ENCODE data around the gene ASTL. TPM values are rescaled to one million over a fixed set of nuclear protein-coding genes. Genes with fewer than 3 reads are reported as not detected.

The ASTL gene
- polyA plus RNA-seq, 3 donors from 2014 or later: not detected

- no peak overlapping the region for H3K4me3 Mint-ChIP-seq
- peaks cover 0 to 7% (median 4%) of the 10 kb centered on the region in 3 donors for H3K36me3 Mint-ChIP-seq
- DNase-seq: no peak
- no peaks in the 10 kb centered on the region for H3K27me3 Mint-ChIP-seq (ENCODE audit: low read depth in 3 of 3)
- H3K9me3 Mint-ChIP-seq: peaks cover 3 to 13% (median 6%) of the 10 kb centered on the region in 6 donors
- peak overlapping the region in 1 of 6 donors; percentile 22 for H3K27ac Mint-ChIP-seq
- H3K4me1 Mint-ChIP-seq: no peaks in the 10 kb centered on the region
These were observed 31.2 kb downstream of the ASTL start for GRCh38 chr2:96106991-96107707.

- peaks cover 0 to 7% (median 4%) of the 10 kb centered on the region in 3 donors for H3K36me3 Mint-ChIP-seq
- H3K4me3 Mint-ChIP-seq: no peak overlapping the region
- peaks cover 3 to 13% (median 6%) of the 10 kb centered on the region in 6 donors for H3K9me3 Mint-ChIP-seq
- no peak for DNase-seq
- no peaks in the 10 kb centered on the region for H3K4me1 Mint-ChIP-seq
- no peak overlapping the region for H3K27ac Mint-ChIP-seq
- no peaks in the 10 kb centered on the region for H3K27me3 Mint-ChIP-seq (ENCODE audit: low read depth in 3 of 3)
These were observed 32.1 kb downstream of the ASTL start for GRCh38 chr2:96105994-96106715.

DNA sequence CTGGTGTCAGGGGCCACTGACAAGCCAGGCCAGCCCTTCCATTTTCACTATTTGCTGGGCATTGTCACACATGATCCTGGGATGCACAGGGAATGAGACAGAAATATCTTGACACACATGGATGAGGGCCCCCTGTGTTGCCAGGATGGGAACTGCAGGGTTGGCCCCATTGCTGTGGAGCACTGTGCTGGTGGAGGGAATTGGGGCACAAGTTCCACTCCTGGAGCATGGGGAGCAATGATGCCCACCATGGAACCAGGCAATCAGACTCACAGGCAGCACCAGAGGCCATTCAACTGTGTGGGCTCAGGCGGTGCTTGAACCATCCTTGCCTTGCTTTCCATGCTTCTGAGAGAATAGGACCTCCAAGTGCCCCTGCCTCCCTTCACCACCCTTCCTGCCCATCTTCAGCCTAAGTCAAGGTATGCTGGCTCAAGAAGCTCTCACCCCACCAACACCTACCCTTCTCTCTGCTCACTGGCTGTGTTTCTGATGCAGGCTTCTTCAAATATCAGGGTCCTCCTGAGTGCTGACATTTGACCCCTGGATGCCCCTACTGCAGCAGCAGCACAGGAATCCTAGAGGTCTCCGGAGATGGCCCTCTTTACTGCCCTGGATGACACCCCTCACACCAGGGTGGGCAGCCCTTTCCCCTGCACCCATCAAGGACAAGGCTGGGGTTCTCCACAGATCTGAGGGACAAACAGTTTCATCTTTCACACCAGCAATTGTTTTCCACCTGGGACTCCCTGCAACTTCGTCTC is 33.0 kb downstream of the ASTL start:
- H3K36me3 Mint-ChIP-seq: peaks cover 0 to 7% (median 4%) of the 10 kb centered on the region in 3 donors
- no peak for DNase-seq
- no peak overlapping the region for H3K4me3 Mint-ChIP-seq
- H3K27me3 Mint-ChIP-seq (ENCODE audit: low read depth in 3 of 3): no peaks in the 10 kb centered on the region
- no peaks in the 10 kb centered on the region for H3K4me1 Mint-ChIP-seq
- H3K27ac Mint-ChIP-seq: no peak overlapping the region
- H3K9me3 Mint-ChIP-seq: peaks cover 3 to 13% (median 6%) of the 10 kb centered on the region in 6 donors

- no peak overlapping the region for H3K4me3 Mint-ChIP-seq
- H3K9me3 Mint-ChIP-seq: peaks cover 3 to 13% (median 6%) of the 10 kb centered on the region in 6 donors
- no peaks in the 10 kb centered on the region for H3K27me3 Mint-ChIP-seq (ENCODE audit: low read depth in 3 of 3)
- no peak overlapping the region for H3K27ac Mint-ChIP-seq
- DNase-seq: no peak
- H3K4me1 Mint-ChIP-seq: no peaks in the 10 kb centered on the region
- H3K36me3 Mint-ChIP-seq: peaks cover 0 to 7% (median 4%) of the 10 kb centered on the region in 3 donors
These were observed 33.8 kb downstream of the ASTL start for GRCh38 chr2:96104487-96104861.

DNA sequence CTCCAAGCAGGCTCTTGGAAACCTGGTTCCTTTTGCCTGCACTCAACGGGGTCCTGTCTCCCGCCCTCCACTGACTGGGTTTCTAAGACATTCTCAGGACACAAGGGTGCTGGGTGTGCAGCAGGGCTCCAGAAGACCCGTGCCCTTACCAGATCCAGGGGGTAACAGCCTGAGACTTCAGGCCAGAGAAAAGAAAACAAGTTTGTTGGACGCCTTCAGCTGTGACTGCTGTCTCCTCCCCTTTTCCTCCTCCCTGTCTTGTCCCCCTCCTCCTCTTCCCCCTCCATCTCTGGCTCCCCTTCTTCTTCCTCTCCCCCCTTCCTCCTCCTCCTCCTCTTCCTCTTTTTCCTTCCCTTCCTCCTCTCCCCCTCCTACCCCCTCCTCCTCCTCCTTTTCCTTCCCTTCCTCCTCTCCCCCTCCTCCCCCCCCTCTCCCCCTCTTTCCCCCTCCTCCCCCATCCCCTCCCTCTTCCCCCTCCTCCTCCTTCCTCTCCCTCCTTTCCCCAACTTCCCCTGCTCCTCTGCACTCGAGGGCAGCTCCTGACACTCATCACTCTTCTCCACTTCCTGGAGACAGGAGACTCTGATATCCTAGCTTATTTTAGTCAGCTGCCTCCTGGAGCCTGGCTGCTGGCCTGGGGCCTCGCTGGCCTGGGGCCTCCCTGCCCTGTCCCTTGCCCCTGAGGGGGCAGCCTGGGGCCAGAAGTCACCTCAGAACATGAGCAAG is 34.4 kb downstream of the ASTL start:
- Mint-ChIP-seq H3K4me1 (no peaks in the 10 kb centered on the region), H3K9me3 (peaks cover 3 to 13% (median 6%) of the 10 kb centered on the region in 6 donors), H3K27ac (no peak overlapping the region), H3K4me3 (no peak overlapping the region), H3K27me3 (ENCODE audit: low read depth in 3 of 3) (no peaks in the 10 kb centered on the region), H3K36me3 (peaks cover 0 to 7% (median 4%) of the 10 kb centered on the region in 3 donors)
- DNase-seq: no peak

GRCh38 chr2:96103187-96103601 is 35.1 kb downstream of the ASTL start:
- peaks cover 3 to 13% (median 6%) of the 10 kb centered on the region in 6 donors for H3K9me3 Mint-ChIP-seq
- DNase-seq: no peak
- H3K27me3 Mint-ChIP-seq (ENCODE audit: low read depth in 3 of 3): no peaks in the 10 kb centered on the region
- peaks cover 0 to 7% (median 4%) of the 10 kb centered on the region in 3 donors for H3K36me3 Mint-ChIP-seq
- no peaks in the 10 kb centered on the region for H3K4me1 Mint-ChIP-seq
- no peak overlapping the region for H3K4me3 Mint-ChIP-seq
- no peak overlapping the region for H3K27ac Mint-ChIP-seq

DNA sequence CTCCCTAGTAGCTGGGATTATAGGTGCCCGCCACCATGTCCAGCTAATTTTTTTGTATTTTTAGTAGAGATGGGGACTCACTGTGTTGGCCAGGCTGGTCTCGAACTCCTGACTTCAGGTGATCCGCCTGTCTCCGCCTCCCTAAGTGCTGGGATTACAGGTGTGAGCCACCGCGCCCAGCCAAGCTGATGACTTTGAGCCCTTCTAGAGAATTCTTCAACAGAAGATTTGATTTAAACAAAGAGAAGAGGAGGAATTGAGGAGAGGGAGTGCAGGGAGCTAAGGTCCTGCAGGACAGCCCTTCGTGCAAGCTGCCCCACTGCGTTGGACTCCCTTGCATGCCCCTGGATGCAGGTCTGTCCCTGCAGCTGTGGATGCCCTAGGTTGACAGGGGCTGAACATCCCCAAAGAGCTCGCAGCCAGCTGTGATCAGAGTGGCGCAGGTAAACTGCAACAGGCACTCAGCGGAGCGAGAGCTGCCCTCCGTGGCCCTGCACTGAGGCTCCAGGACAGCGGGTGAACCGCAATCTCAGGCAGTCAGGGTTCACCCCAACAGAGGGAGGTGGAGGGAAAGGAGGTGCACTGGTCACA is 35.6 kb downstream of the ASTL start:
- no peaks in the 10 kb centered on the region for H3K4me1 Mint-ChIP-seq

DNA sequence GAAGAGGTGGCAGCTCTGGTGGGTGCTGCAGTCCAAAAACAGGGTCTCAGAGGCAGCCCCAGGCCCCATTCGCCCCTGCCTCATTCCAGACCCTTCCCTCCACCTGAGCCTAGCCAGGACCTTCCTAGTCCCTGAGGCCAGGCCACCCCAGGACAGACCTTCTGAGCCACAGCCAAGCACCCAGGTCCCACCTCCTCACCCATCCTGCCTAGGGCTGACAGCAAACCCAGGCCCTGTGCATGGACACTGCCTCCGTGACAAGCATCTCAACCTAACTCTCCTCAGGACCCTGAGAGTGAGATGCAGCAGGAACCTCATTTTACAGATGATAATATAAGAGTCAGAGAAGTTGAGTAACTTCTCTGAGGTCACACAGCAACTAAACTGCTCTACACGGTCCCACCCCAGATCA is 37.4 kb downstream of the ASTL start:
- no peaks in the 10 kb centered on the region for H3K27me3 Mint-ChIP-seq (ENCODE audit: low read depth in 3 of 3)
- no peak overlapping the region for H3K27ac Mint-ChIP-seq
- peaks cover 3 to 9% (median 6%) of the 10 kb centered on the region in 6 donors for H3K9me3 Mint-ChIP-seq
- DNase-seq: no peak
- peaks cover 0 to 7% (median 4%) of the 10 kb centered on the region in 3 donors for H3K36me3 Mint-ChIP-seq
- no peak overlapping the region for H3K4me3 Mint-ChIP-seq
- no peaks in the 10 kb centered on the region for H3K4me1 Mint-ChIP-seq

More for the DNA sequence above, 35.6 kb downstream of the ASTL start:
- Mint-ChIP-seq H3K9me3 (peaks cover 3 to 13% (median 6%) of the 10 kb centered on the region in 6 donors), H3K27ac (no peak overlapping the region), H3K27me3 (ENCODE audit: low read depth in 3 of 3) (no peaks in the 10 kb centered on the region), H3K4me3 (no peak overlapping the region), H3K36me3 (peaks cover 0 to 7% (median 4%) of the 10 kb centered on the region in 3 donors)
- no peak for DNase-seq

- H3K4me1 Mint-ChIP-seq: no peaks in the 10 kb centered on the region
- H3K27me3 Mint-ChIP-seq (ENCODE audit: low read depth in 3 of 3): no peaks in the 10 kb centered on the region
- no peak overlapping the region for H3K4me3 Mint-ChIP-seq
- H3K9me3 Mint-ChIP-seq: peaks cover 0 to 2% (median 1%) of the 10 kb centered on the region in 6 donors
- peak overlapping the region in 2 of 6 donors; percentile 45 to 76 for H3K27ac Mint-ChIP-seq
- DNase-seq: no peak
- no peaks in the 10 kb centered on the region for H3K36me3 Mint-ChIP-seq
These were observed 38.2 kb downstream of the ASTL start for GRCh38 chr2:96099861-96100798.

- Mint-ChIP-seq H3K4me3 (no peak overlapping the region), H3K27ac (no peak overlapping the region)
These were observed 39.3 kb downstream of the ASTL start for GRCh38 chr2:96098900-96099590.

DNA sequence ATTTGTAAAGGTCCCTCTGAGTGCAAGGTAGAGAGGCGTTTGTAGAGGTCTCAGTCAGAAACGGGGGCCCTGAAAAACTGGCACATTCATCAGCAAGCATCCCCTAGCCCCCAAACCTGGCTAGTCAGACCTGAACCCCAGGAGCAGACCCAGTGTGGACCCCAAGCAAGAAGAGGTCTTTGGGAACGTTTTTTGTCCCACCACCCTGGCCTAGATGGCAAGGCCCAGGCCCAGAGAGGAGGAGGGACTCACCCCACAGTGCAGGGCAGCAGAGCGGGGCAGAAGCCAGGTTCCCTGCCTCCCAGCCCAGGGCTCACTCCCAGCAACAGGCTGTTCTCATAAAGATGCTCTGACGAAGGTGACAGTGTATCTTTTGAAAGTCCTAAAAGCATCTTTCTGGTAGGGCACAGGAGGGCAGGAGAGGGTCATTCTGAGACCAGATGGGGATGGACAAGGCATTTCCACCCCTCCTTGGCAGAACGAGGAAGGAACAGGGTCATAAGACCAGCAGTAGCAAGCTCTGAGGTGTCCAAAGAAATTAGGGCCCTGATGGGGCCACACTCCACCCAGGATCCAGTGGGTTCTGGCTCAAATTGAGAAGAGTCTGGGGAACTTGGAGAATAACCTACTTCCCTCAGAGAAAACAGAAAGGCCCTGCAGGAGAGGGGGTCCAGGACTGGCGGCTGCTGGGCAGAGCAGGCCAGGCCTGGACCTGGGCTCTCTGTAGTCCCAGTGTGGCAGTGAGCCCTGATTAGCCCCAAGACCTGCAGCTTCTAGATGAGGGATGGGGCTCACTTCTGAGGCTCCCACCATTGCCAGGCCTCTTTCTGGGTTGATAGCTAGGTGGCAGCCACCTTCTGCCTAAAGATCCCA is 40.1 kb downstream of the ASTL start:
- Mint-ChIP-seq H3K9me3 (no peaks in the 10 kb centered on the region), H3K36me3 (no peaks in the 10 kb centered on the region), H3K27me3 (ENCODE audit: low read depth in 3 of 3) (peaks cover 0 to 3% (median 0%) of the 10 kb centered on the region in 3 donors), H3K4me1 (no peaks in the 10 kb centered on the region), H3K4me3 (no peak overlapping the region), H3K27ac (no peak overlapping the region)
- DNase-seq: no peak

More at GRCh38 chr2:96098900-96099590, 39.3 kb downstream of the ASTL start:
- H3K27me3 Mint-ChIP-seq (ENCODE audit: low read depth in 3 of 3): peaks cover 0 to under 1% (median 0%) of the 10 kb centered on the region in 3 donors
- no peaks in the 10 kb centered on the region for H3K9me3 Mint-ChIP-seq
- no peaks in the 10 kb centered on the region for H3K36me3 Mint-ChIP-seq
- DNase-seq: no peak
- H3K4me1 Mint-ChIP-seq: no peaks in the 10 kb centered on the region

Data from immature natural killer cell (primary cell).